Neural cell (in vitro differentiated cells): ENCODE measurements around the gene PDS5A. TPM values are rescaled to one million over a fixed set of nuclear protein-coding genes. Genes with fewer than 3 reads are reported as not detected.

Source experiments
- H2AFZ ChIP-seq: fragments of 200-600, 300-800 bp; sonication (generic), shearing (Covaris generic); 2 replicates; pipeline ENCODE4 v1.6.0; 2014; ENCODE audit warnings: low read depth, mild to moderate bottlenecking, antibody characterized with exemption, low read length, moderate library complexity
- H3F3A ChIP-seq: fragments of 200-600 bp; shearing (Covaris generic); 2 replicates; pipeline ENCODE4 v1.6.1; 2016; ENCODE audit warnings: mild to moderate bottlenecking, moderate library complexity, mixed read lengths, antibody characterized with exemption, low read length; ENCODE audit not compliant: insufficient read depth, poor library complexity, severe bottlenecking
- H3K27ac ChIP-seq: fragments of 200-600, 300-800 bp; sonication (generic), shearing (Covaris generic); 2 replicates; pipeline ENCODE4 v1.5.1; 2014; ENCODE audit warnings: mild to moderate bottlenecking, low read length, moderate library complexity
- H3K27me3 ChIP-seq: fragments of 300-800, 200-600 bp; sonication (generic), shearing (Covaris generic); 2 replicates; pipeline ENCODE4 v1.6.0; 2014; ENCODE audit warnings: mild to moderate bottlenecking, low read depth, low read length, moderate library complexity; ENCODE audit not compliant: insufficient read depth
- H3K36me3 ChIP-seq: fragments of 300-800, 200-600 bp; sonication (generic), shearing (Covaris generic); 2 replicates; pipeline ENCODE4 v1.5.1; 2014; ENCODE audit warnings: mild to moderate bottlenecking, antibody characterized with exemption, low read length, moderate library complexity; ENCODE audit not compliant: insufficient read depth
- H3K4me2 ChIP-seq: fragments of 300-800, 200-600 bp; sonication (generic), shearing (Covaris generic); 2 replicates; pipeline ENCODE4 v1.6.0; 2014; ENCODE audit warnings: mild to moderate bottlenecking, low read length
- H3K4me3 ChIP-seq: fragments of 300-800, 200-600 bp; sonication (generic), shearing (Covaris generic); 2 replicates; pipeline ENCODE4 v1.5.1; 2014; ENCODE audit warnings: mild to moderate bottlenecking, low read length, moderate library complexity
- H3K79me2 ChIP-seq: fragments of 200-600 bp; shearing (Covaris generic); replicated peaks from 2 replicates; pipeline ENCODE4 v1.6.0; 2014; ENCODE audit warnings: mild to moderate bottlenecking, low read length, moderate library complexity; ENCODE audit not compliant: insufficient read depth
- H3K9ac ChIP-seq: fragments of 300-800, 200-600 bp; sonication (generic), shearing (Covaris generic); 2 replicates; pipeline ENCODE4 v1.6.1; 2016; ENCODE audit warnings: mild to moderate bottlenecking, low read length, mixed read lengths
- H3K9me2 ChIP-seq: fragments of 200-600 bp; shearing (Covaris generic); 2 replicates; pipeline ENCODE4 v1.6.1; 2016; ENCODE audit warnings: mild to moderate bottlenecking, low read length, mixed read lengths; ENCODE audit not compliant: insufficient read depth
- H3K9me3 ChIP-seq: fragments of 200-600, 300-800 bp; sonication (generic), shearing (Covaris generic); 2 replicates; pipeline ENCODE4 v1.6.1; 2016; ENCODE audit warnings: mild to moderate bottlenecking, mixed run types, low read length, moderate library complexity, mixed read lengths
- H4K20me1 ChIP-seq: fragments of 200-600 bp; shearing (Covaris generic); 2 replicates; pipeline ENCODE4 v1.6.1; 2016; ENCODE audit warnings: mild to moderate bottlenecking, mixed run types; ENCODE audit not compliant: insufficient read depth
- CTCF ChIP-seq: fragments of 450-650 bp; IDR thresholded peaks from 2 replicates; pipeline ENCODE4 v1.5.1; 2014; ENCODE audit warnings: antibody characterized with exemption, mild to moderate bottlenecking, moderate library complexity; ENCODE audit not compliant: poor library complexity, severe bottlenecking
- EZH2 ChIP-seq: fragments of 200-600, 300-800 bp; shearing (Covaris generic), sonication (generic); IDR thresholded peaks from 2 replicates; pipeline ENCODE4 v1.6.1; 2014; ENCODE audit warnings: antibody characterized with exemption, low read length, borderline replicate concordance, mild to moderate bottlenecking; ENCODE audit not compliant: insufficient read depth, poor library complexity, severe bottlenecking
- MXI1 ChIP-seq: fragments of 450-650 bp; conservative IDR thresholded peaks from 2 replicates; pipeline ENCODE4 v1.6.1; 2014; ENCODE audit warnings: antibody characterized with exemption, mild to moderate bottlenecking; ENCODE audit not compliant: poor library complexity, severe bottlenecking
- POLR2AphosphoS5 ChIP-seq: IDR thresholded peaks from 2 replicates; pipeline ENCODE4 v1.6.1; 2012
- RAD21 ChIP-seq: fragments of 450-650 bp; conservative IDR thresholded peaks from 2 replicates; pipeline ENCODE4 v1.6.1; 2014; ENCODE audit warnings: antibody characterized with exemption, mild to moderate bottlenecking, moderate library complexity
- REST ChIP-seq: IDR thresholded peaks from 2 replicates; pipeline ENCODE4 v1.6.1; 2012; ENCODE audit warnings: borderline replicate concordance
- SMC3 ChIP-seq: fragments of 450-650 bp; conservative IDR thresholded peaks from 2 replicates; pipeline ENCODE4 v1.6.1; 2014; ENCODE audit warnings: antibody characterized with exemption, mild to moderate bottlenecking, moderate library complexity; ENCODE audit not compliant: poor library complexity
- TAF1 ChIP-seq: IDR thresholded peaks from 2 replicates; pipeline ENCODE4 v1.6.1; 2012; ENCODE audit warnings: low read depth
- polyA plus RNA-seq: library from polyadenylated mRNA; depleted of rRNA; stranded (reverse); fragments of >200 nt; gene quantifications from 2 replicates; pipeline ENCODE4 v1.2.3, GENCODE V29; 2014

The PDS5A gene
- polyA plus RNA-seq, 1 donor from 2014 or later = 46.3 TPM

- Histone ChIP-seq H3K9me3 (no peaks in the 10 kb centered on the region), H3K27me3 (no peaks in the 10 kb centered on the region), H4K20me1 (no peaks in the 10 kb centered on the region), H3K9me2 (no peaks in the 10 kb centered on the region), H2AFZ (no peak overlapping the region), H3K36me3 (no peaks in the 10 kb centered on the region), H3K79me2 (no peaks in the 10 kb centered on the region), H3K27ac (no peak overlapping the region), H3F3A (no peaks in the 10 kb centered on the region), H3K9ac (no peak overlapping the region), H3K4me2 (no peak overlapping the region), H3K4me3 (no peak overlapping the region)
- TF ChIP-seq REST (no peak), POLR2AphosphoS5 (no peak), RAD21 (no peak), CTCF (no peak), SMC3 (no peak), TAF1 (no peak), EZH2 (no peak), MXI1 (no peak)
Measured at GRCh38 chr4:39893693-39894072, 84.0 kb downstream of the PDS5A start.

DNA sequence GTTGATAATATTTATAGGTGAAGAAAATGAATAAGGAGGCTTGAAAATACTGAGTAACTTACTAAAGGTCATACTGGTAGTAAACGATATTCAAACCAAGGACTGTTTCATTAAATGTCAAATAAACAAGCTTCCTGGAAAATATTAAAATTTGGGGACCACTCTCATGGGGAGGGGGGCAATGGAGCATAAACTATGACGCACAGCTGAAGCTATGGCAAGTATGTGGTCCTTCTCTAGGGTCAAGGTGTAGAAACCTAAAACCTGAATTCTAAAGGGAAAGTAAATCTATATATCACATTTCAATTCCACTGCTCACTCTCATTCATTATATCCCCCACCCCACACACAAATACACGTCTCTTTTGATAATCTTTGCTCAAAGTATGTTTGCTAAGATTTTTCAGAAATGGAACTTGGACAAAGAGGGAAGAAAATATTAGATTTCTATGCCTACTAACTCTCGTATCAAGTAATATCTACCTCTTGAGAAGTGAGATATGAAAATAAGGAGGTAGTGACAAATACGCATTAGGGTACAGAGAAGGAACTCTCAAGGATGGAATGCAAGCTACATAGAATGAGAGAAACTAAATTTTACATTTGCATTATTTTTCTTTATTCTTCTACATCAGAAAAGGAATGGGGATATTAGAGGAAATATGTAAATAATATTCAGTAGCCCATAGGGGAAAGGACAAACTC, 84.6 kb downstream of the PDS5A start:
- H3K27ac ChIP-seq = no peak overlapping the region
- no peaks in the 10 kb centered on the region for H4K20me1 ChIP-seq
- no peaks in the 10 kb centered on the region for H3K9me3 ChIP-seq
- H3K9me2 ChIP-seq = no peaks in the 10 kb centered on the region
- no peaks in the 10 kb centered on the region for H3K79me2 ChIP-seq
- no peaks in the 10 kb centered on the region for H3K36me3 ChIP-seq
- no peaks in the 10 kb centered on the region for H3K27me3 ChIP-seq
- no peak overlapping the region for H3K4me3 ChIP-seq
- no peak overlapping the region for H3K9ac ChIP-seq
- TF ChIP-seq RAD21 (no peak), REST (no peak), EZH2 (no peak), SMC3 (no peak)
- H2AFZ ChIP-seq = no peak overlapping the region
- no peak overlapping the region for H3K4me2 ChIP-seq
- no peaks in the 10 kb centered on the region for H3F3A ChIP-seq
